Vagina (tissue), 2 donors: ENCODE data around the gene DOCK7.

Experiments used
- POLR2A ChIP-seq, 2 donors: fragments of 450-650 bp; IDR thresholded peaks; one replicate each; pipeline ENCODE4 v1.6.1; 2017; ENCODE audit warnings: antibody characterized with exemption in 2 of 2, mild to moderate bottlenecking in 2 of 2, moderate library complexity in 2 of 2
- TF ChIP-seq, protein P1 (sequence below), 3 experiments: fragments of 450-650 bp in 2 of 3; fragments of 200-600 bp in 1 of 3; sonication (generic) in 1 of 3; IDR thresholded peaks; one replicate each; pipeline ENCODE4 v1.5.1; 2017 to 2019; ENCODE audit warnings: antibody characterized with exemption in 3 of 3, mild to moderate bottlenecking in 2 of 3, moderate library complexity in 2 of 3

DNA sequence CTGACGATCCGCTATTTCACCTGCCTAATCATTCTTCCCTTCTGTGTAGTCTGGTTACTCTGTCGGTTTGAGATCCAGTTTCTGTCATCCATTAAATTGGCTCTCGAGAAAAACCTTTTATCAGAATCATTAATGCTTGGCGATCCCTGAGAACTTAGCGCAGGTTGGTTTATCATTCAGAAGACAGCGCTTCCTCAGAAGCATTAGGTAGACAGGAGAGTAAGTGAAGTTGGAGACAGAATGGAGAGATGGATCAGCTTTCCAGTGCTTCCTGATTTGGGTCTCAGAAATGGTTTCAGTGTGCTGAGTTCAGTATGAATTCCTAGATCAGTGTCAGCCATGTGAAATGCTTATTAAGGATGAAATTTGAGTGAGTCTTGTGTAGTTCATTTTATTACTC is 250.0 kb downstream of the DOCK7 start:
- TF ChIP-seq, protein P1, sequence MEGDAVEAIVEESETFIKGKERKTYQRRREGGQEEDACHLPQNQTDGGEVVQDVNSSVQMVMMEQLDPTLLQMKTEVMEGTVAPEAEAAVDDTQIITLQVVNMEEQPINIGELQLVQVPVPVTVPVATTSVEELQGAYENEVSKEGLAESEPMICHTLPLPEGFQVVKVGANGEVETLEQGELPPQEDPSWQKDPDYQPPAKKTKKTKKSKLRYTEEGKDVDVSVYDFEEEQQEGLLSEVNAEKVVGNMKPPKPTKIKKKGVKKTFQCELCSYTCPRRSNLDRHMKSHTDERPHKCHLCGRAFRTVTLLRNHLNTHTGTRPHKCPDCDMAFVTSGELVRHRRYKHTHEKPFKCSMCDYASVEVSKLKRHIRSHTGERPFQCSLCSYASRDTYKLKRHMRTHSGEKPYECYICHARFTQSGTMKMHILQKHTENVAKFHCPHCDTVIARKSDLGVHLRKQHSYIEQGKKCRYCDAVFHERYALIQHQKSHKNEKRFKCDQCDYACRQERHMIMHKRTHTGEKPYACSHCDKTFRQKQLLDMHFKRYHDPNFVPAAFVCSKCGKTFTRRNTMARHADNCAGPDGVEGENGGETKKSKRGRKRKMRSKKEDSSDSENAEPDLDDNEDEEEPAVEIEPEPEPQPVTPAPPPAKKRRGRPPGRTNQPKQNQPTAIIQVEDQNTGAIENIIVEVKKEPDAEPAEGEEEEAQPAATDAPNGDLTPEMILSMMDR (IDR thresholded peaks at IDR 0.05): no peak
- TF ChIP-seq POLR2A (IDR thresholded peaks at IDR 0.05): no peak
